ENCODE results near the gene HS3ST3B1.

DNA sequence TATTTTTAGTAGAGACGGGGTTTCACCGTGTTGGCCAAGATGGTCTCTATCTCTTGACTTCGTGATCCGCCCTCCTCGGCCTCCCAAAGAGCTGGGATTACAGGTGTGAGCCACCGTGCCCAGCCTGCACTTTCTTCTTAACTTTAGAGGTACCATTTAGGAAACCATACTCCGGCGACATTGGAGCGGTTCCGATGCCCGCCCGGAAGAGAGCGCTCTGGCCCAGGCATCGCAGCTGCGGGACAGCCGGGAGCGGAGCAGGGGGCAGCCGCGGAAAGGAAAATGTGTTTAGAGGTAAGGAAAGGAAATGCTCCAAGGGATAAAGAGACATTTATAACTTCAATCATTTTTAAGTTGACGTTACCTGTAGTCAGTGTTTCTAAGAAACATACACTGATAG is 6.0 kb upstream of the HS3ST3B1 start:
- TF ChIP-seq, protein P1, sequence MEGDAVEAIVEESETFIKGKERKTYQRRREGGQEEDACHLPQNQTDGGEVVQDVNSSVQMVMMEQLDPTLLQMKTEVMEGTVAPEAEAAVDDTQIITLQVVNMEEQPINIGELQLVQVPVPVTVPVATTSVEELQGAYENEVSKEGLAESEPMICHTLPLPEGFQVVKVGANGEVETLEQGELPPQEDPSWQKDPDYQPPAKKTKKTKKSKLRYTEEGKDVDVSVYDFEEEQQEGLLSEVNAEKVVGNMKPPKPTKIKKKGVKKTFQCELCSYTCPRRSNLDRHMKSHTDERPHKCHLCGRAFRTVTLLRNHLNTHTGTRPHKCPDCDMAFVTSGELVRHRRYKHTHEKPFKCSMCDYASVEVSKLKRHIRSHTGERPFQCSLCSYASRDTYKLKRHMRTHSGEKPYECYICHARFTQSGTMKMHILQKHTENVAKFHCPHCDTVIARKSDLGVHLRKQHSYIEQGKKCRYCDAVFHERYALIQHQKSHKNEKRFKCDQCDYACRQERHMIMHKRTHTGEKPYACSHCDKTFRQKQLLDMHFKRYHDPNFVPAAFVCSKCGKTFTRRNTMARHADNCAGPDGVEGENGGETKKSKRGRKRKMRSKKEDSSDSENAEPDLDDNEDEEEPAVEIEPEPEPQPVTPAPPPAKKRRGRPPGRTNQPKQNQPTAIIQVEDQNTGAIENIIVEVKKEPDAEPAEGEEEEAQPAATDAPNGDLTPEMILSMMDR (IDR thresholded peaks at IDR 0.05): no peak
- TF ChIP-seq POLR2A (IDR thresholded peaks at IDR 0.05) (no peak), POLR2AphosphoS5 (IDR thresholded peaks at IDR 0.05) (no peak)

Data from breast epithelium (tissue), 3 donors.